HL-60 (cell line): Measurements from ENCODE around the gene TLE2.
"Not testable (repeated sequence)": the region's sequence is repeated elsewhere in the genome, so short reads cannot be mapped to it uniquely, and the experiment has no call there.

Experiments used
- DNase-seq, 2 experiments: peaks; one replicate each; pipeline ENCODE4 v3.0.0-alpha.2; 2010 to 2020; ENCODE audit warnings: low read depth in 1 of 2, low spot score in 1 of 2
- H3K27ac ChIP-seq: fragments of 250-450 bp; sonication (Bioruptor Pico); replicated peaks from 2 replicates; pipeline ENCODE4 v1.5.1; 2020; ENCODE audit warnings: mild to moderate bottlenecking, moderate library complexity
- H3K27me3 ChIP-seq: fragments of 250-450 bp; sonication (Bioruptor Pico); 2 replicates; pipeline ENCODE4 v1.5.1; 2021; ENCODE audit warnings: mild to moderate bottlenecking, moderate library complexity; ENCODE audit not compliant: insufficient read depth, poor library complexity, severe bottlenecking
- H3K4me3 ChIP-seq: replicated peaks from 2 replicates; pipeline ENCODE4 v1.5.1; 2011; ENCODE audit warnings: mild to moderate bottlenecking, control low read depth, low read length; ENCODE audit not compliant: insufficient read depth
- GABPA ChIP-seq: IDR thresholded peaks from 2 replicates; pipeline ENCODE4 v1.6.1; 2012; ENCODE audit warnings: low read depth
- POLR2AphosphoS5 ChIP-seq: IDR thresholded peaks from 2 replicates; pipeline ENCODE4 v1.6.1; 2012; ENCODE audit warnings: low read depth
- SPI1 ChIP-seq: IDR thresholded peaks from 2 replicates; pipeline ENCODE4 v1.6.1; 2012; ENCODE audit warnings: low read depth, mild to moderate bottlenecking, borderline replicate concordance
- TF ChIP-seq, protein P1 (sequence below): IDR thresholded peaks from 2 replicates; pipeline ENCODE4 v1.6.1; 2012; ENCODE audit warnings: low read depth; ENCODE audit not compliant: insufficient replicate concordance
- TF ChIP-seq, protein P2 (sequence below): IDR thresholded peaks from one replicate; pipeline ENCODE4 v1.5.1; 2011; ENCODE audit warnings: low read length, control low read depth, inconsistent platforms; ENCODE audit not compliant: insufficient read depth

The TLE2 gene

GRCh38 chr19:3053780-3054179, 24.7 kb upstream of the TLE2 start:
- no peak for DNase-seq
- Histone ChIP-seq H3K27me3 (no peaks in the 10 kb centered on the region), H3K4me3 (no peak overlapping the region), H3K27ac (no peak overlapping the region)
- TF ChIP-seq, protein P1, sequence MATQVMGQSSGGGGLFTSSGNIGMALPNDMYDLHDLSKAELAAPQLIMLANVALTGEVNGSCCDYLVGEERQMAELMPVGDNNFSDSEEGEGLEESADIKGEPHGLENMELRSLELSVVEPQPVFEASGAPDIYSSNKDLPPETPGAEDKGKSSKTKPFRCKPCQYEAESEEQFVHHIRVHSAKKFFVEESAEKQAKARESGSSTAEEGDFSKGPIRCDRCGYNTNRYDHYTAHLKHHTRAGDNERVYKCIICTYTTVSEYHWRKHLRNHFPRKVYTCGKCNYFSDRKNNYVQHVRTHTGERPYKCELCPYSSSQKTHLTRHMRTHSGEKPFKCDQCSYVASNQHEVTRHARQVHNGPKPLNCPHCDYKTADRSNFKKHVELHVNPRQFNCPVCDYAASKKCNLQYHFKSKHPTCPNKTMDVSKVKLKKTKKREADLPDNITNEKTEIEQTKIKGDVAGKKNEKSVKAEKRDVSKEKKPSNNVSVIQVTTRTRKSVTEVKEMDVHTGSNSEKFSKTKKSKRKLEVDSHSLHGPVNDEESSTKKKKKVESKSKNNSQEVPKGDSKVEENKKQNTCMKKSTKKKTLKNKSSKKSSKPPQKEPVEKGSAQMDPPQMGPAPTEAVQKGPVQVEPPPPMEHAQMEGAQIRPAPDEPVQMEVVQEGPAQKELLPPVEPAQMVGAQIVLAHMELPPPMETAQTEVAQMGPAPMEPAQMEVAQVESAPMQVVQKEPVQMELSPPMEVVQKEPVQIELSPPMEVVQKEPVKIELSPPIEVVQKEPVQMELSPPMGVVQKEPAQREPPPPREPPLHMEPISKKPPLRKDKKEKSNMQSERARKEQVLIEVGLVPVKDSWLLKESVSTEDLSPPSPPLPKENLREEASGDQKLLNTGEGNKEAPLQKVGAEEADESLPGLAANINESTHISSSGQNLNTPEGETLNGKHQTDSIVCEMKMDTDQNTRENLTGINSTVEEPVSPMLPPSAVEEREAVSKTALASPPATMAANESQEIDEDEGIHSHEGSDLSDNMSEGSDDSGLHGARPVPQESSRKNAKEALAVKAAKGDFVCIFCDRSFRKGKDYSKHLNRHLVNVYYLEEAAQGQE = no peak
- TF ChIP-seq POLR2AphosphoS5 = no peak
- TF ChIP-seq, protein P2, sequence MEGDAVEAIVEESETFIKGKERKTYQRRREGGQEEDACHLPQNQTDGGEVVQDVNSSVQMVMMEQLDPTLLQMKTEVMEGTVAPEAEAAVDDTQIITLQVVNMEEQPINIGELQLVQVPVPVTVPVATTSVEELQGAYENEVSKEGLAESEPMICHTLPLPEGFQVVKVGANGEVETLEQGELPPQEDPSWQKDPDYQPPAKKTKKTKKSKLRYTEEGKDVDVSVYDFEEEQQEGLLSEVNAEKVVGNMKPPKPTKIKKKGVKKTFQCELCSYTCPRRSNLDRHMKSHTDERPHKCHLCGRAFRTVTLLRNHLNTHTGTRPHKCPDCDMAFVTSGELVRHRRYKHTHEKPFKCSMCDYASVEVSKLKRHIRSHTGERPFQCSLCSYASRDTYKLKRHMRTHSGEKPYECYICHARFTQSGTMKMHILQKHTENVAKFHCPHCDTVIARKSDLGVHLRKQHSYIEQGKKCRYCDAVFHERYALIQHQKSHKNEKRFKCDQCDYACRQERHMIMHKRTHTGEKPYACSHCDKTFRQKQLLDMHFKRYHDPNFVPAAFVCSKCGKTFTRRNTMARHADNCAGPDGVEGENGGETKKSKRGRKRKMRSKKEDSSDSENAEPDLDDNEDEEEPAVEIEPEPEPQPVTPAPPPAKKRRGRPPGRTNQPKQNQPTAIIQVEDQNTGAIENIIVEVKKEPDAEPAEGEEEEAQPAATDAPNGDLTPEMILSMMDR = no peak
- TF ChIP-seq SPI1 = no peak

GRCh38 chr19:3053218-3053621, 24.1 kb upstream of the TLE2 start:
- no peaks in the 10 kb centered on the region for H3K27me3 ChIP-seq
- TF ChIP-seq, protein P2 = no peak
- TF ChIP-seq, protein P1 = no peak
- TF ChIP-seq SPI1 (no peak), POLR2AphosphoS5 (no peak), GABPA (no peak)
- H3K27ac ChIP-seq = no peak overlapping the region
- no peak overlapping the region for H3K4me3 ChIP-seq
- DNase-seq = no peak

DNA sequence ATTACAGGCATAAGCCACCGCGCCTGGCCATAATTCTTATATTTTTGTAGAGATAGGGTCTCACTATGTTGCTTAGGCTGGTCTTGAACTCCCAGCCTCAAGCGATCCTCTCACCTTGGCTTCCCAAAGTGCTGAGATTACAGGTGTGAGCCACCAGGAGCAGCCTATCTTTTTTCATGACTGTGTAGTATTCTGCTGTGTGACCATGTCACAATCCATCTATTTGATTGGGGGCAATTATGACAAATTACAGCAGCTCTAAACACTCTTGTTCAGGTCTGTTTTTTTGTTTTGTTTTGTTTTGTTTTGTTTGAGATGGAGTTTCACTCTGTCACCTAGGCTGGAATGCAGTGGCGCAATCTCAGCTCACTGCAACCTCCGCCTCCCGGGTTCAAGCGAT, 20.9 kb upstream of the TLE2 start:
- H3K27me3 ChIP-seq = peaks cover 20% of the 10 kb centered on the region
- H3K27ac ChIP-seq, H3K4me3 ChIP-seq, DNase-seq: not testable (repeated sequence)

DNA sequence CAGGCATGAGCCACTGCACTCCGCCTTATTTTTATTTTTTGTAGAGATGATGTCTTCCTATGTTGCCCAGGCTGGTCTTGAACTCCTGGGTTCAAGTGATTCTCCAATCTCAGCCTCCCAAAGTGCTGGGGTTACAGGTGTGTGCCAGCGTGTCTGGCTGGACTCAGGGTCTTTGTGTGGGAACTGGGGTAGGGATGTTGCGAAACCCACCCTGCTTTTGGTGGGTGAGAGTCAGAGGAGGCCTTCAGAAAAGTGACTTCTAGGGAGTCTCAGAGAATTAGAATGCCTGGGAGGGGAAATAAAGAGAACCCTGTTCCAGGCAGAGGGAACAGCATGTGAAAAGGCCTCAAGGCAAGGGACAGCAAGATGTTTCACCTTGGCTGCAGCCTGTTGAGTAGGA, 20.0 kb upstream of the TLE2 start:
- H3K27me3 ChIP-seq = peaks cover 22% of the 10 kb centered on the region
- TF ChIP-seq POLR2AphosphoS5 = no peak
- H3K4me3 ChIP-seq = no peak overlapping the region
- no peak for DNase-seq
- H3K27ac ChIP-seq = no peak overlapping the region

GRCh38 chr19:3048190-3048533, 19.1 kb upstream of the TLE2 start:
- Histone ChIP-seq H3K4me3 (no peak overlapping the region), H3K27ac (no peak overlapping the region), H3K27me3 (peaks cover 22% of the 10 kb centered on the region)
- no peak for DNase-seq
- no peak for TF ChIP-seq GABPA
- TF ChIP-seq POLR2AphosphoS5 = no peak
- TF ChIP-seq, protein P1 = no peak
- TF ChIP-seq, protein P2 = no peak
- TF ChIP-seq SPI1 = no peak
